Duodenal mucosa (tissue), 2 donors: Measurements from ENCODE around the gene GMPS.
"Not testable (repeated sequence)": the region's sequence is repeated elsewhere in the genome, so short reads cannot be mapped to it uniquely, and the experiment has no call there.

ENCODE experiments used
- H3K27ac ChIP-seq: one replicate; pipeline ENCODE4 v1.7.0; 2013; ENCODE audit warnings: low read depth, low read length
- H3K27me3 ChIP-seq, 2 donors: one replicate each; pipeline ENCODE4 v1.7.0; 2013; ENCODE audit warnings: low read length in 2 of 2, control low read depth in 1 of 2; ENCODE audit not compliant: insufficient read depth in 2 of 2, control insufficient read depth in 1 of 2
- H3K36me3 ChIP-seq, 2 donors: one replicate each; pipeline ENCODE4 v1.7.0; 2013; ENCODE audit warnings: low read length in 2 of 2, control low read depth in 1 of 2; ENCODE audit not compliant: insufficient read depth in 2 of 2, control insufficient read depth in 1 of 2
- H3K4me1 ChIP-seq, 2 donors: one replicate each; pipeline ENCODE4 v1.7.0; 2013; ENCODE audit warnings: low read length in 2 of 2, control low read depth in 1 of 2; ENCODE audit not compliant: insufficient read depth in 2 of 2, control insufficient read depth in 1 of 2
- H3K4me3 ChIP-seq, 2 donors: one replicate each; pipeline ENCODE4 v1.7.0; 2013; ENCODE audit warnings: low read length in 2 of 2, low read depth in 1 of 2
- H3K9ac ChIP-seq, 2 donors: one replicate each; pipeline ENCODE4 v1.7.0; 2013; ENCODE audit warnings: low read length in 2 of 2, low read depth in 1 of 2
- H3K9me3 ChIP-seq, 2 donors: one replicate each; pipeline ENCODE4 v1.7.0; 2013; ENCODE audit warnings: low read length in 2 of 2, control low read depth in 1 of 2; ENCODE audit not compliant: control insufficient read depth in 1 of 2

The GMPS gene

GRCh38 chr3:155854141-155854940, 16.1 kb upstream of the GMPS start, which contains the start of gene SLC33A1:
Gene SLC33A1 (minus strand): TSS chr3:155854427. CDS start chr3:155853997, 430 bp downstream.
- H3K9ac ChIP-seq, result peak within 1 kb of the TSS; percentile 90 to 96
- H3K27ac ChIP-seq, result peak within 1 kb of the TSS; percentile 87
- H3K36me3 ChIP-seq, result no peaks in the 10 kb centered on the region
- peak within 1 kb of the TSS; percentile 91 to 96 for H3K4me3 ChIP-seq
- no peaks in the 10 kb centered on the region for H3K9me3 ChIP-seq
- H3K4me1 ChIP-seq, result peaks cover 14 to 25% of the 10 kb centered on the region in 2 donors
- no peaks in the 10 kb centered on the region for H3K27me3 ChIP-seq

DNA sequence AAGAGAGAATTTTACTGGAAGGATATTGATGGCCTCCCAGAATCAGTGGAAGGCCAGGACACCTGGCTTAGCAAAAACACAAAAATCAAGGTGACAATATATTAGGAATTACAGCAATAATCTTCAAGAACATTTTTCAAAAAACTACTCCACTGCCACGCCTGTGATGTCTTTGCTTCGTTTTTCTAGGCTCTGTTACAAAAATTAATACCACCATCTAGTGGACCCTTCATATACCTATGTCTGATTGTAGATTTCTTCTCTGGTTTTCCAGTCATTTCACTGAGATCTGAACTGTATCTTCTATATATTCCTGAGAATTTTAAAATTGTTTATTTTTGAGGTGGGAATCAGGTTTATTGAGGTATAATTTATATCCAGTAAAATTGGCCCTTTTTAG, 10.6 kb upstream of the GMPS start:
- no peak overlapping the region for H3K9ac ChIP-seq
- H3K4me1 ChIP-seq, result no peaks in the 10 kb centered on the region
- H3K4me3 ChIP-seq, result no peak overlapping the region
- H3K27me3 ChIP-seq, result no peaks in the 10 kb centered on the region
- H3K9me3 ChIP-seq, result no peaks in the 10 kb centered on the region
- H3K27ac ChIP-seq, result no peak overlapping the region
- no peaks in the 10 kb centered on the region for H3K36me3 ChIP-seq

- not testable (repeated sequence) for H3K9me3 ChIP-seq, H3K36me3 ChIP-seq, H3K9ac ChIP-seq, H3K27me3 ChIP-seq, H3K27ac ChIP-seq, H3K4me3 ChIP-seq, H3K4me1 ChIP-seq
Measured at GRCh38 chr3:155860424-155860823, 10.0 kb upstream of the GMPS start.

DNA sequence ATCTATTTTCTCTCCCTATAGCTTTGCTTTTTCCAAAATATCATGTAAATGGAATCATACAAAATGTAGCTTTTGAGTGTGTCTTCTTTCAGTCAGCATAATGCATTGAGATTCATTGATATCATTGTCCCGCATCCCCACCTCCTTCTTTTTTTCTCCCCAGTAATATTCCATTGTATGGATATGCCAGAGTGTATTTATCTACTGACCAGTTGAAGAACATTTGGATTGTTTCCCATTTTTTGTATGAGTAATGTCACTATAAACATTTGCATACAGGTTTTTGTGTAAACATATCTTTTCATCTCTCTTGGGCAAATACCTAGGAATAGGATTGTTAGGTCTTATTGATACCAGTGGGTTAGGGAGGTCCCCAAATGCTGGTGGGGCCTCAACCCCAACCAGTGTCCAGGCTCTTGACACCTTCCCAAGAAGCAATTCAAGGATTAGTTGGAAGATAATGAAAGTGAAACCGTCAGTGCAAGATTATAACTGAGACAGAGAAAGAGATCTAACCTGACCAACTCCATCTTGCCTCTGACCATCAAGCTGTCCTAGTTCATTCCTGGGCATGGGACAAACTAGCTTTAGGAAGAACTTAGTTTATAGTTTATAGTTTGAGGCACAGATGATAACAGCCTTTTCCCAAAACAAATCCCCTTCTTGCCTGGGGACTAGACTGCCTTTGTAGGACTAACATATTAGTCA, 8.8 kb upstream of the GMPS start:
- no peak overlapping the region for H3K27ac ChIP-seq
- H3K4me1 ChIP-seq, result no peaks in the 10 kb centered on the region
- H3K4me3 ChIP-seq, result no peak overlapping the region
- H3K9me3 ChIP-seq, result no peaks in the 10 kb centered on the region
- H3K36me3 ChIP-seq, result no peaks in the 10 kb centered on the region
- H3K9ac ChIP-seq, result no peak overlapping the region
- no peaks in the 10 kb centered on the region for H3K27me3 ChIP-seq

DNA sequence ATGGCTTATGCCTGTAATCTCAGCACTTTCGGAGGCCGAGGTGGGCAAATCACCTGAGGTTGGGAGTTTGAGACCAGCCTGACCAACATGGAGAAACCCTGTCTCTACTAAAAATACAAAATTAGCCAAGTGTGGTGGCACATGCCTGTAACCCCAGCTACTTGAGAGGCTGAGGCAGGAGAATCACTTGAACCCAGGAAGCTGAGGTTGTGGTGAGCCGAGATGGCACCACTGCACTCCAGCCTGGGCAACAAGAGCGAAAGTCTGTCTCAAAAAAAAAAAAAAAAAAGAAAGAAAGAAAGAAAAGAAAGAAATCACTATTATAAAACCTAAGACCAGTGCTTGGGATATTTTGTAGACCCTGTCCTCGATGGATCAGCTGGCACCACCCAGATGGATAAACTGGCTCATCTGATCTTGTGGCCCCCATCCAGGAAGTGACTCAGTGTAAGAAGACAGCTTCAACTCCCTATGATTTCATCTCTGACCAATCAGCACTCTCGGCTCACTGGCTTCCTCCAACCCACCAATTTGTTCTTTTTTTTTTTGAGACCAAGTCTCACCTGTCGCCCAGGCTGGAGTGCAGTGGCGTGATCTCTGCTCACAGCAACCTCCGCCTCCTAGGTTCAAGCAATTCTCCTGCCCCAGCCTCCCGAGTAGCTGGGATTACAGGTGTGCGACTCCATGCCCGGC, 8.0 kb upstream of the GMPS start:
- not testable (repeated sequence) for H3K27me3 ChIP-seq, H3K36me3 ChIP-seq, H3K9ac ChIP-seq, H3K27ac ChIP-seq, H3K9me3 ChIP-seq, H3K4me3 ChIP-seq, H3K4me1 ChIP-seq

- Histone ChIP-seq H3K4me3 (no peak overlapping the region), H3K27ac (no peak overlapping the region), H3K27me3 (no peaks in the 10 kb centered on the region), H3K4me1 (no peaks in the 10 kb centered on the region), H3K9me3 (no peaks in the 10 kb centered on the region), H3K9ac (no peak overlapping the region), H3K36me3 (no peaks in the 10 kb centered on the region)
Measured at GRCh38 chr3:155863072-155863784, 7.2 kb upstream of the GMPS start.

- H3K4me1 ChIP-seq, result peaks cover 11 to 19% of the 10 kb centered on the region in 2 donors
- no peaks in the 10 kb centered on the region for H3K36me3 ChIP-seq
- H3K9me3 ChIP-seq, result no peaks in the 10 kb centered on the region
- H3K27me3 ChIP-seq, result no peaks in the 10 kb centered on the region
- peak overlapping the region; percentile 66 for H3K27ac ChIP-seq
- peak overlapping the region; percentile 75 to 95 for H3K4me3 ChIP-seq
- peak overlapping the region; percentile 23 to 75 for H3K9ac ChIP-seq
Measured at GRCh38 chr3:155869691-155870090, 759 bp upstream of the GMPS start.

DNA sequence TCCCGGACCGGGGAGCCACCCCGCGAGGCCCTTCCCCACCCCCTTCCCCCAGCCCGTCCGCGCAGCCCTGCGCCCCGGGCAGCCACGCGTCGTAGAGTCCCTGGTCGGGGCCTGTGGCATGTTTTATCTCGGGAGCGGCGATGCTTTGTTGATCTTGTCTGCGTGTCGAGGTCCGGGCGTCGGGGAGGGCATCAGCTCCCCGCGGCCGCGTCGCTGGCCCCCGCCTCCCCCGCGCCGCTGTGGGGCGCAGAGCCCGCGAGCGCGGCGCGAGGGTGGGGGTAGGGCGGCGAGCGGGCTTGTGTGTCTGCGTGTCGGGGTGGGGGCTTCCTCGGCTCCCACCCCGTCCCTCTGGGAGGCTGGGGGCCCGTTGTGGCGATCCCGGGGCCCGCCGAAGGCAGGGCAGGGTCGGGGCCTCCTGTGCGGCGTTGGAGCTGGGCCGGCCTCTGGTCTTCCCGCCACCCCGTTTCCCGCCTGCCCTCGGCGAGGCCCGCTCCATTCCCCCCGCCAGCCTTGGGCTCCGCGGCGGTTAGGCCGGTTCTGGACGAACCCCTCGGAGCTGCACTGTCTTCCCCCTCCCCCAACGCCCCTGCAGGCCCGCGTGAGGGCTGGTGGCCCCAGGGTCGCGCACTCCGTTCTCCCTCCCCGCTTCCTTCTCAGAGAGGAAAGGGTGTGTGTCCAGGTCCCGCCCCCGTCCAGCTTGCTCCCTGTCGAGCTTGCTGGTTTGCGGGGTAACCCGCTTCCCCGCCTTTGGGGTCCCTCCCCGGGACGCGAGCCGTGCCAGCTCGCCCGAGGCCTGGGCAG, 695 bp downstream of the GMPS start:
- peak overlapping the region; percentile 81 for H3K9ac ChIP-seq
- peak overlapping the region; percentile 89 for H3K27ac ChIP-seq
- no peaks in the 10 kb centered on the region for H3K27me3 ChIP-seq
- H3K4me1 ChIP-seq, result peaks cover 11 to 19% of the 10 kb centered on the region in 2 donors
- no peaks in the 10 kb centered on the region for H3K36me3 ChIP-seq
- peak overlapping the region; percentile 83 to 95 for H3K4me3 ChIP-seq
- no peaks in the 10 kb centered on the region for H3K9me3 ChIP-seq

DNA sequence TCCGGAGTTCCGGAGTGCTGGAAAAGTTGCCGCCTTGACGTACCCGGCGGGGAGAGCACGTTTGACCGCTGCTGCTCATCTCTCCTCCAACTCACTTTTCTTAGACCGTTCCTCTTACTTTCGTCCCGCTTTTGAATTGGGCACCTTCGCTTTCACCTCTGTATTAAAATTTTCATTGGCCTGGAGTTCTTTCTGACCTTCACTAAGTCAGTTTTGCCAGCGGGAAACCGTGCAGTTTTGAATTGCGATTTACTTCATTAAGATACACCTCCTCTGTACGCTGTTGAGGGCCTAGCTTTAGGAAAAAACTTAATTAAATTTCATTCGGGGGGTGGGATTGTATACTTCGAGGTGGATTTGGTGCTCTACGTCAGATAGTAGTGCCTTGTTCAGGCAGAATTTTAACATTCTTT, 1.3 kb downstream of the GMPS start:
- peak overlapping the region; percentile 83 to 95 for H3K4me3 ChIP-seq
- H3K27ac ChIP-seq, result peak overlapping the region; percentile 89
- H3K9ac ChIP-seq, result peak overlapping the region; percentile 81
- H3K4me1 ChIP-seq, result peaks cover 11 to 19% of the 10 kb centered on the region in 2 donors
- no peaks in the 10 kb centered on the region for H3K9me3 ChIP-seq
- no peaks in the 10 kb centered on the region for H3K36me3 ChIP-seq
- no peaks in the 10 kb centered on the region for H3K27me3 ChIP-seq
